ENCODE results near the gene BCO2.

The BCO2 gene

GRCh38 chr11:112253605-112254242 is 78.4 kb downstream of the BCO2 start:
- DNase-seq: no peak

GRCh38 chr11:112255067-112255720 is 79.9 kb downstream of the BCO2 start:
- peak; percentile 29 for DNase-seq

GRCh38 chr11:112260490-112260889 is 85.2 kb downstream of the BCO2 start, which contains the start of gene PLET1:
Gene PLET1, minus strand, starts transcription at chr11:112260860. Its CDS starts 271 bp downstream, at chr11:112260589.
- no peak for DNase-seq

GRCh38 chr11:112265659-112266409 is 90.5 kb downstream of the BCO2 start:
- DNase-seq: no peak

GRCh38 chr11:112266410-112266778 is 91.1 kb downstream of the BCO2 start:
- DNase-seq: no peak

- DNase-seq: no peak
Measured at GRCh38 chr11:112267188-112267591, 91.9 kb downstream of the BCO2 start.

GRCh38 chr11:112268406-112268805 is 93.1 kb downstream of the BCO2 start:
- no peak for DNase-seq

All from SHP77 treated with DMSO at 0.1 percent for 48 hours (cell line).